GM19025 (cell line): ENCODE results near the gene HNRNPCL4.
"Not testable (repeated sequence)": the region's sequence is repeated elsewhere in the genome, so short reads cannot be mapped to it uniquely, and the experiment has no call there.

ENCODE experiments used
- ATAC-seq: cut with Tn5 transposase; IDR thresholded peaks from one replicate; pipeline ENCODE4 v1.9.1; 2021; ENCODE audit warnings: mild to moderate bottlenecking, low read depth, moderate library complexity; ENCODE audit not compliant: unreplicated experiment

The HNRNPCL4 gene

GRCh38 chr1:13165531-13165930 lies at the start of gene HNRNPCL4:
Gene HNRNPCL4 (minus strand): TSS chr1:13165631. CDS start chr1:13165467, 164 bp downstream.
- not testable (repeated sequence) for ATAC-seq

GRCh38 chr1:13208712-13209111 lies 43.3 kb upstream of the HNRNPCL4 start:
- ATAC-seq, result not testable (repeated sequence)

- not testable (repeated sequence) for ATAC-seq
Observed at GRCh38 chr1:13201309-13201708, 35.9 kb upstream of the HNRNPCL4 start, which contains the start of gene PRAMEF13. Gene PRAMEF13 (minus strand): TSS chr1:13201409. CDS start chr1:13199589, 1,820 bp downstream.

GRCh38 chr1:13171548-13171947 lies 6.1 kb upstream of the HNRNPCL4 start, which contains the start of gene PRAMEF9:
Gene PRAMEF9 (plus strand): TSS chr1:13171848. CDS start chr1:13175281, 3,433 bp downstream.
- ATAC-seq, result not testable (repeated sequence)

- not testable (repeated sequence) for ATAC-seq
Observed at GRCh38 chr1:13155909-13156308, 9.5 kb downstream of the HNRNPCL4 start, which contains the start of gene PRAMEF26. Gene PRAMEF26 (minus strand): TSS chr1:13156009. CDS start chr1:13153095, 2,914 bp downstream.

- not testable (repeated sequence) for ATAC-seq
Observed at GRCh38 chr1:13116754-13117153, 48.7 kb downstream of the HNRNPCL4 start, which contains the start of gene HNRNPCL2. Gene HNRNPCL2 (minus strand): TSS chr1:13116854. CDS start chr1:13116400, 454 bp downstream.
